Natural killer cell (primary cell): ENCODE measurements around the gene PTPRK. TPM values are rescaled to one million over a fixed set of nuclear protein-coding genes. Genes with fewer than 3 reads are reported as not detected.

Experiments used
- ATAC-seq, 3 donors: fragments of 150-1000 bp in 2 of 3; fragments of 200-7000 bp in 1 of 3; cut with Tn5 transposase; 1 replicate in 1 of 3; 2 replicates in 2 of 3; pipeline ENCODE4 v1.10.0; 2021; ENCODE audit warnings: mild to moderate bottlenecking in 2 of 3, moderate library complexity in 2 of 3
- DNase-seq, 2 donors: peaks; one replicate each; pipeline versions ENCODE4 v3.0.0 to v3.0.0-alpha.2; 2013 to 2021; ENCODE audit warnings: mixed read lengths in 1 of 2
- H3K27ac ChIP-seq: one replicate; pipeline ENCODE4 v1.5.1; 2013; ENCODE audit warnings: mild to moderate bottlenecking, low read length
- H3K27me3 ChIP-seq: one replicate; pipeline ENCODE4 v1.6.1; 2013; ENCODE audit warnings: low read length; ENCODE audit not compliant: control insufficient read depth, insufficient read depth
- H3K36me3 ChIP-seq: one replicate; pipeline ENCODE4 v1.6.1; 2013; ENCODE audit warnings: low read length; ENCODE audit not compliant: control insufficient read depth, insufficient read depth
- H3K4me1 ChIP-seq: one replicate; pipeline ENCODE4 v1.6.1; 2013; ENCODE audit warnings: low read length; ENCODE audit not compliant: control insufficient read depth, insufficient read depth
- H3K4me3 ChIP-seq: one replicate; pipeline ENCODE4 v1.5.1; 2013; ENCODE audit warnings: low read length
- H3K9me3 ChIP-seq: one replicate; pipeline ENCODE4 v1.6.1; 2013; ENCODE audit warnings: low read length; ENCODE audit not compliant: control insufficient read depth, insufficient read depth
- H3K27ac Mint-ChIP-seq, 2 donors: one replicate each; pipeline ENCODE4 v1.8.0; 2022; ENCODE audit warnings: mild to moderate bottlenecking in 2 of 2, mixed read lengths in 2 of 2, moderate library complexity in 1 of 2
- H3K27me3 Mint-ChIP-seq, 2 donors: one replicate each; pipeline ENCODE4 v1.8.0; 2022; ENCODE audit warnings: low read depth in 2 of 2, mixed read lengths in 2 of 2
- H3K36me3 Mint-ChIP-seq: one replicate; pipeline ENCODE4 v1.8.0; 2022; ENCODE audit warnings: mixed read lengths
- H3K4me1 Mint-ChIP-seq, 2 donors: one replicate each; pipeline ENCODE4 v1.8.0; 2022; ENCODE audit warnings: mixed read lengths in 2 of 2
- H3K4me3 Mint-ChIP-seq: one replicate; pipeline ENCODE4 v1.8.0; 2022; ENCODE audit warnings: mild to moderate bottlenecking, moderate library complexity, mixed read lengths
- H3K9me3 Mint-ChIP-seq, 2 donors: one replicate each; pipeline ENCODE4 v1.8.0; 2022; ENCODE audit warnings: mixed read lengths in 2 of 2
- WGBS: methylation state at CpG from one replicate; pipeline ENCODE4 v1.1.7; 2013; ENCODE audit warnings: missing lambda C conversion rate; ENCODE audit not compliant: insufficient coverage; 5-methylcytosine and 5-hydroxymethylcytosine counted together
- intact Hi-C: fragments of 100-400 bp; cut with micrococcal nuclease; formaldehyde crosslinking; loops from one replicate; pipeline ENCODE4 v1.14.2; 2022
- total RNA-seq, 4 donors: library from RNA; stranded (reverse); fragments of 120-200 nt in 1 of 4; gene quantifications; one replicate each; pipeline versions ENCODE4 v1.2.3 to v1.2.4, GENCODE V29; 2013 to 2022
- TF ChIP-seq, protein P1 (sequence below): fragments of 200-600 bp; IDR thresholded peaks from one replicate; pipeline ENCODE4 v1.8.0; 2022; ENCODE audit warnings: antibody characterized with exemption

Gene PTPRK
- total RNA-seq, 3 donors from 2014 or later (not counting 1 experiment from before 2014, with no cell fraction given) = 0.14 to 1.2 (median 0.95) TPM

GRCh38 chr6:127976796-127977195 lies 543.6 kb downstream of the PTPRK start:
- Mint-ChIP-seq H3K36me3 (no peaks in the 10 kb centered on the region), H3K27ac (no peak overlapping the region), H3K9me3 (no peaks in the 10 kb centered on the region), H3K4me1 (peaks cover 18 to 29% of the 10 kb centered on the region in 2 donors), H3K27me3 (no peaks in the 10 kb centered on the region), H3K4me3 (no peak overlapping the region)
- H3K36me3 ChIP-seq = no peaks in the 10 kb centered on the region
- no peak overlapping the region for H3K27ac ChIP-seq
- H3K4me3 ChIP-seq = no peak overlapping the region
- TF ChIP-seq, protein P1, sequence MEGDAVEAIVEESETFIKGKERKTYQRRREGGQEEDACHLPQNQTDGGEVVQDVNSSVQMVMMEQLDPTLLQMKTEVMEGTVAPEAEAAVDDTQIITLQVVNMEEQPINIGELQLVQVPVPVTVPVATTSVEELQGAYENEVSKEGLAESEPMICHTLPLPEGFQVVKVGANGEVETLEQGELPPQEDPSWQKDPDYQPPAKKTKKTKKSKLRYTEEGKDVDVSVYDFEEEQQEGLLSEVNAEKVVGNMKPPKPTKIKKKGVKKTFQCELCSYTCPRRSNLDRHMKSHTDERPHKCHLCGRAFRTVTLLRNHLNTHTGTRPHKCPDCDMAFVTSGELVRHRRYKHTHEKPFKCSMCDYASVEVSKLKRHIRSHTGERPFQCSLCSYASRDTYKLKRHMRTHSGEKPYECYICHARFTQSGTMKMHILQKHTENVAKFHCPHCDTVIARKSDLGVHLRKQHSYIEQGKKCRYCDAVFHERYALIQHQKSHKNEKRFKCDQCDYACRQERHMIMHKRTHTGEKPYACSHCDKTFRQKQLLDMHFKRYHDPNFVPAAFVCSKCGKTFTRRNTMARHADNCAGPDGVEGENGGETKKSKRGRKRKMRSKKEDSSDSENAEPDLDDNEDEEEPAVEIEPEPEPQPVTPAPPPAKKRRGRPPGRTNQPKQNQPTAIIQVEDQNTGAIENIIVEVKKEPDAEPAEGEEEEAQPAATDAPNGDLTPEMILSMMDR = no peak
- no peaks in the 10 kb centered on the region for H3K4me1 ChIP-seq
- no peak for DNase-seq
- no peak for ATAC-seq
- intact Hi-C loops = loop anchor here (10.0 kb wide), 1 partner anchor 122 kb away; no protein-coding TSS in a partner anchor
- H3K9me3 ChIP-seq = no peaks in the 10 kb centered on the region
- no peaks in the 10 kb centered on the region for H3K27me3 ChIP-seq
- no CpG with 5 or more reads among the region's 4 CpGs for WGBS

DNA sequence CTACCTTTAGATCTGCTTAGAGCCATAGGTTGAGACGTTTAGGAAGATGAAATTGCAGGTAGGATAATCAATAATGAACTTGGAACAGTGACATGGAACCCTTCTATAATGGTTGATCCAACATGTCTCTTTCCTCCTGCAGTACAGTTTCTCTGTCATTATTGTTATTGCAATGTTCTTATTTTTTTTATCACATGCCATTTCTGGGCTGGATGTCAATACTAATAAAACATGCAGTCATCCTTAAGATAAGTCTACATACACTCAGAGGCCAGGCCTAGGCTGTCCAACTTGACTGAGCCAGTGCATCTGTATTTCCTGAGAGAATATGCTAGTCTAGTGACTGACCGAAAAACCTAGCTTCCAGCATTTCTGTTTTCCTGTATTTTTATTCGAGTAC lies 544.3 kb downstream of the PTPRK start:
- Mint-ChIP-seq H3K9me3 (no peaks in the 10 kb centered on the region), H3K27ac (no peak overlapping the region), H3K36me3 (no peaks in the 10 kb centered on the region), H3K4me3 (no peak overlapping the region), H3K27me3 (no peaks in the 10 kb centered on the region), H3K4me1 (peaks cover 24 to 35% of the 10 kb centered on the region in 2 donors)
- TF ChIP-seq, protein P1 = no peak
- no peaks in the 10 kb centered on the region for H3K4me1 ChIP-seq
- WGBS = 92% methylated on average over 3 of the region's 3 CpGs
- intact Hi-C loops = loop anchor here (10.0 kb wide), 1 partner anchor 121 kb away; no protein-coding TSS in a partner anchor
- no peaks in the 10 kb centered on the region for H3K27me3 ChIP-seq
- H3K27ac ChIP-seq = no peak overlapping the region
- H3K36me3 ChIP-seq = no peaks in the 10 kb centered on the region
- no peak overlapping the region for H3K4me3 ChIP-seq
- no peaks in the 10 kb centered on the region for H3K9me3 ChIP-seq
- DNase-seq (no peak), ATAC-seq (no peak)

DNA sequence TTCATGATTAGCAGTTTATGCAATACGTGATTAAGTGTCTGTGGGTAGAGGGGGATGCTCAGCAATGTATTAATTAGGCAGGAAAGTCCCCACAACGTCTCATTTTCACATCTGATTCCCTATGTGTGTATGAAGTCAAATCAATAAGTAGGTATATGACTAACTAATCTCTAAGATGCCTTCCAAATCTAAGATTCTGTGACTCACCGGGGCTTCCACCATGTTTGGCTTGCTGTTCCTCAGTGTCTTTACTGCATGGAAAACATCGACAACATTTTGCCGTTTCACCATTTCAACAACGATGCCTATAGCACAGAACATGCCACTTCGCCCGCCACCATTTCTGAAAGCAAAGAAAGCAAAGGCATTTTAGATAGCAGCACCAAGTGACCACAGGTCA lies 547.6 kb downstream of the PTPRK start:
- Histone ChIP-seq H3K9me3 (no peaks in the 10 kb centered on the region), H3K36me3 (no peaks in the 10 kb centered on the region), H3K27ac (no peak overlapping the region), H3K27me3 (no peaks in the 10 kb centered on the region), H3K4me3 (no peak overlapping the region), H3K4me1 (no peaks in the 10 kb centered on the region)
- ATAC-seq (no peak), DNase-seq (peak in 1 of 2 donors; percentile 40)
- TF ChIP-seq, protein P1 = no peak
- WGBS = 89% methylated on average over 6 of the region's 8 CpGs
- intact Hi-C loops = loop anchor here (5.0 to 10.0 kb wide), 2 partner anchors 118 to 334 kb away; no protein-coding TSS in a partner anchor
- Mint-ChIP-seq H3K4me1 (peaks cover 26 to 32% of the 10 kb centered on the region in 2 donors), H3K36me3 (no peaks in the 10 kb centered on the region), H3K27ac (peak overlapping the region; percentile 69 to 87), H3K4me3 (peak overlapping the region; percentile 79), H3K27me3 (no peaks in the 10 kb centered on the region), H3K9me3 (no peaks in the 10 kb centered on the region)

DNA sequence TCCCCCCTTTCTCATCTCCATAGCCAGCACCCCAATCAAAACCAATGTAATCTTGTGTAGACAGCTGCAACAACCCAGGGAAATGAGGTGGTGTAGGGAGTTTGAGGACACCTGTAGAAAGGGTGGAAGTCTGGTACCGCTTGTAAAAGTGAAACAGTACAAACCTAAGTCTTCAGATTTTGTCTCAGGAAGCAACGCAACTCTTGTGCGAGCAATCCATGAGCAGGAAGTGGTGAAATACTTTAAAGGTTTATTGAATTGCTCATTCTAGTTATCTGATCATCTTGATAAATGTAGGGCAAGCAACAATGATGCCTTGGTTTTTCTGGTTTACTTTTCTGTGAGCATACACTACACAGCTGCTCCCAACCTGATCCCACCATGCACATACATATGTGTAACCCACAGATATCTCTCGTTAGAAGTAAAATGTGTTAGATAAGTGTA lies 548.4 kb downstream of the PTPRK start:
- Histone ChIP-seq H3K4me1 (no peaks in the 10 kb centered on the region), H3K9me3 (no peaks in the 10 kb centered on the region), H3K27ac (peak overlapping the region; percentile 40), H3K4me3 (peak overlapping the region; percentile 14), H3K27me3 (no peaks in the 10 kb centered on the region), H3K36me3 (no peaks in the 10 kb centered on the region)
- H3K27ac Mint-ChIP-seq = peak overlapping the region; percentile 69 to 87
- DNase-seq (peak in 1 of 2 donors; percentile 88), ATAC-seq (peak; percentile 82 to 84 (median 82))
- intact Hi-C loops = loop anchor here (5.0 to 10.0 kb wide), 2 partner anchors 117 to 335 kb away; no protein-coding TSS in a partner anchor
- H3K9me3 Mint-ChIP-seq = no peaks in the 10 kb centered on the region
- no peaks in the 10 kb centered on the region for H3K36me3 Mint-ChIP-seq
- H3K4me1 Mint-ChIP-seq = peaks cover 29 to 35% of the 10 kb centered on the region in 2 donors
- TF ChIP-seq, protein P1 = no peak
- H3K27me3 Mint-ChIP-seq = no peaks in the 10 kb centered on the region
- WGBS = 16% methylated on average over 4 of the region's 4 CpGs
- peak overlapping the region; percentile 79 for H3K4me3 Mint-ChIP-seq
